ENCODE data around the gene STK32B.

The STK32B gene

GRCh38 chr4:5030927-5031326 is 20.4 kb upstream of the STK32B start:
- no peak overlapping the region for H3K4me3 ChIP-seq (ENCODE audit: low read depth in 1 of 2, low read length in 2 of 2)
- no peaks in the 10 kb centered on the region for H3K36me3 ChIP-seq (ENCODE audit: insufficient read depth, low read length)
- H3K4me1 ChIP-seq (ENCODE audit: insufficient read depth, low read length): peaks cover 22% of the 10 kb centered on the region
- no peaks in the 10 kb centered on the region for H3K27me3 ChIP-seq (ENCODE audit: control insufficient read depth in 1 of 2, insufficient read depth in 2 of 2, low read length in 2 of 2)
- no peaks in the 10 kb centered on the region for H3K9me3 ChIP-seq (ENCODE audit: low read length)
- no peak overlapping the region for H3K9ac ChIP-seq (ENCODE audit: low read length)
- no peak overlapping the region for H3K27ac ChIP-seq (ENCODE audit: low read depth, low read length)

GRCh38 chr4:5032813-5033212 is 18.5 kb upstream of the STK32B start:
- Histone ChIP-seq H3K4me1 (ENCODE audit: insufficient read depth, low read length) (peaks cover 22% of the 10 kb centered on the region), H3K9ac (ENCODE audit: low read length) (no peak overlapping the region), H3K27me3 (ENCODE audit: control insufficient read depth in 1 of 2, insufficient read depth in 2 of 2, low read length in 2 of 2) (no peaks in the 10 kb centered on the region), H3K27ac (ENCODE audit: low read depth, low read length) (no peak overlapping the region), H3K36me3 (ENCODE audit: insufficient read depth, low read length) (no peaks in the 10 kb centered on the region), H3K9me3 (ENCODE audit: low read length) (no peaks in the 10 kb centered on the region), H3K4me3 (ENCODE audit: low read depth in 1 of 2, low read length in 2 of 2) (no peak overlapping the region)

- no peak overlapping the region for H3K4me3 ChIP-seq (ENCODE audit: low read depth in 1 of 2, low read length in 2 of 2)
- no peaks in the 10 kb centered on the region for H3K27me3 ChIP-seq (ENCODE audit: control insufficient read depth in 1 of 2, insufficient read depth in 2 of 2, low read length in 2 of 2)
- no peaks in the 10 kb centered on the region for H3K36me3 ChIP-seq (ENCODE audit: insufficient read depth, low read length)
- H3K27ac ChIP-seq (ENCODE audit: low read depth, low read length): no peak overlapping the region
- no peaks in the 10 kb centered on the region for H3K9me3 ChIP-seq (ENCODE audit: low read length)
- peaks cover 22% of the 10 kb centered on the region for H3K4me1 ChIP-seq (ENCODE audit: insufficient read depth, low read length)
- no peak overlapping the region for H3K9ac ChIP-seq (ENCODE audit: low read length)
These were observed 17.9 kb upstream of the STK32B start for GRCh38 chr4:5033281-5033841.

GRCh38 chr4:5034206-5034605 is 17.1 kb upstream of the STK32B start:
- H3K27ac ChIP-seq (ENCODE audit: low read depth, low read length): no peak overlapping the region

GRCh38 chr4:5036239-5036638 is 15.0 kb upstream of the STK32B start:
- Histone ChIP-seq H3K4me1 (ENCODE audit: insufficient read depth, low read length) (peaks cover 22% of the 10 kb centered on the region), H3K9ac (ENCODE audit: low read length) (no peak overlapping the region), H3K4me3 (ENCODE audit: low read depth in 1 of 2, low read length in 2 of 2) (no peak overlapping the region), H3K36me3 (ENCODE audit: insufficient read depth, low read length) (no peaks in the 10 kb centered on the region), H3K27me3 (ENCODE audit: control insufficient read depth in 1 of 2, insufficient read depth in 2 of 2, low read length in 2 of 2) (no peaks in the 10 kb centered on the region), H3K27ac (ENCODE audit: low read depth, low read length) (no peak overlapping the region), H3K9me3 (ENCODE audit: low read length) (no peaks in the 10 kb centered on the region)

More at GRCh38 chr4:5034206-5034605, 17.1 kb upstream of the STK32B start:
- Histone ChIP-seq H3K9me3 (ENCODE audit: low read length) (no peaks in the 10 kb centered on the region), H3K9ac (ENCODE audit: low read length) (no peak overlapping the region), H3K4me3 (ENCODE audit: low read depth in 1 of 2, low read length in 2 of 2) (no peak overlapping the region), H3K4me1 (ENCODE audit: insufficient read depth, low read length) (peaks cover 22% of the 10 kb centered on the region), H3K36me3 (ENCODE audit: insufficient read depth, low read length) (no peaks in the 10 kb centered on the region), H3K27me3 (ENCODE audit: control insufficient read depth in 1 of 2, insufficient read depth in 2 of 2, low read length in 2 of 2) (no peaks in the 10 kb centered on the region)

GRCh38 chr4:5037553-5038551 is 13.4 kb upstream of the STK32B start:
- Histone ChIP-seq H3K27me3 (ENCODE audit: control insufficient read depth in 1 of 2, insufficient read depth in 2 of 2, low read length in 2 of 2) (no peaks in the 10 kb centered on the region), H3K4me1 (ENCODE audit: insufficient read depth, low read length) (peaks cover 22% of the 10 kb centered on the region), H3K36me3 (ENCODE audit: insufficient read depth, low read length) (no peaks in the 10 kb centered on the region), H3K9me3 (ENCODE audit: low read length) (no peaks in the 10 kb centered on the region), H3K4me3 (ENCODE audit: low read depth in 1 of 2, low read length in 2 of 2) (no peak overlapping the region), H3K9ac (ENCODE audit: low read length) (no peak overlapping the region), H3K27ac (ENCODE audit: low read depth, low read length) (no peak overlapping the region)

- H3K27ac ChIP-seq (ENCODE audit: low read depth, low read length): no peak overlapping the region
- H3K9ac ChIP-seq (ENCODE audit: low read length): no peak overlapping the region
- H3K9me3 ChIP-seq (ENCODE audit: low read length): no peaks in the 10 kb centered on the region
These were observed 11.5 kb upstream of the STK32B start for GRCh38 chr4:5039800-5040199.

GRCh38 chr4:5040856-5041620 is 10.2 kb upstream of the STK32B start:
- no peak overlapping the region for H3K4me3 ChIP-seq (ENCODE audit: low read depth in 1 of 2, low read length in 2 of 2)
- no peaks in the 10 kb centered on the region for H3K4me1 ChIP-seq (ENCODE audit: insufficient read depth, low read length)
- H3K27ac ChIP-seq (ENCODE audit: low read depth, low read length): no peak overlapping the region
- no peaks in the 10 kb centered on the region for H3K9me3 ChIP-seq (ENCODE audit: low read length)
- no peaks in the 10 kb centered on the region for H3K36me3 ChIP-seq (ENCODE audit: insufficient read depth, low read length)
- H3K9ac ChIP-seq (ENCODE audit: low read length): no peak overlapping the region
- H3K27me3 ChIP-seq (ENCODE audit: control insufficient read depth in 1 of 2, insufficient read depth in 2 of 2, low read length in 2 of 2): no peaks in the 10 kb centered on the region

More at GRCh38 chr4:5039800-5040199, 11.5 kb upstream of the STK32B start:
- no peak overlapping the region for H3K4me3 ChIP-seq (ENCODE audit: low read depth in 1 of 2, low read length in 2 of 2)
- H3K4me1 ChIP-seq (ENCODE audit: insufficient read depth, low read length): peaks cover 4% of the 10 kb centered on the region
- no peaks in the 10 kb centered on the region for H3K27me3 ChIP-seq (ENCODE audit: control insufficient read depth in 1 of 2, insufficient read depth in 2 of 2, low read length in 2 of 2)
- H3K36me3 ChIP-seq (ENCODE audit: insufficient read depth, low read length): no peaks in the 10 kb centered on the region

- H3K4me1 ChIP-seq (ENCODE audit: insufficient read depth, low read length): no peaks in the 10 kb centered on the region
- no peak overlapping the region for H3K9ac ChIP-seq (ENCODE audit: low read length)
- no peaks in the 10 kb centered on the region for H3K36me3 ChIP-seq (ENCODE audit: insufficient read depth, low read length)
- H3K9me3 ChIP-seq (ENCODE audit: low read length): no peaks in the 10 kb centered on the region
- H3K27ac ChIP-seq (ENCODE audit: low read depth, low read length): no peak overlapping the region
- H3K4me3 ChIP-seq (ENCODE audit: low read depth in 1 of 2, low read length in 2 of 2): no peak overlapping the region
- H3K27me3 ChIP-seq (ENCODE audit: control insufficient read depth in 1 of 2, insufficient read depth in 2 of 2, low read length in 2 of 2): no peaks in the 10 kb centered on the region
These were observed 9.6 kb upstream of the STK32B start for GRCh38 chr4:5041699-5042098.

- Histone ChIP-seq H3K9ac (ENCODE audit: low read length) (no peak overlapping the region), H3K4me1 (ENCODE audit: insufficient read depth, low read length) (no peaks in the 10 kb centered on the region), H3K36me3 (ENCODE audit: insufficient read depth, low read length) (no peaks in the 10 kb centered on the region), H3K27ac (ENCODE audit: low read depth, low read length) (no peak overlapping the region), H3K9me3 (ENCODE audit: low read length) (no peaks in the 10 kb centered on the region), H3K4me3 (ENCODE audit: low read depth in 1 of 2, low read length in 2 of 2) (no peak overlapping the region), H3K27me3 (ENCODE audit: control insufficient read depth in 1 of 2, insufficient read depth in 2 of 2, low read length in 2 of 2) (no peaks in the 10 kb centered on the region)
These were observed 7.7 kb upstream of the STK32B start for GRCh38 chr4:5043579-5043978.

GRCh38 chr4:5044341-5044740 is 6.9 kb upstream of the STK32B start:
- Histone ChIP-seq H3K4me1 (ENCODE audit: insufficient read depth, low read length) (no peaks in the 10 kb centered on the region), H3K9ac (ENCODE audit: low read length) (no peak overlapping the region), H3K27ac (ENCODE audit: low read depth, low read length) (no peak overlapping the region), H3K27me3 (ENCODE audit: control insufficient read depth in 1 of 2, insufficient read depth in 2 of 2, low read length in 2 of 2) (no peaks in the 10 kb centered on the region), H3K36me3 (ENCODE audit: insufficient read depth, low read length) (no peaks in the 10 kb centered on the region), H3K9me3 (ENCODE audit: low read length) (no peaks in the 10 kb centered on the region), H3K4me3 (ENCODE audit: low read depth in 1 of 2, low read length in 2 of 2) (no peak overlapping the region)

All from muscle layer of colon (tissue), 2 donors.